Stomach (tissue), 9 donors: ENCODE data around the gene GPC2. TPM values are rescaled to one million over a fixed set of nuclear protein-coding genes. Genes with fewer than 3 reads are reported as not detected.
A peak's percentile ranks its signal among the peaks of the same experiment; 100 is the strongest.

ENCODE experiments used
- DNase-seq, 2 donors: peaks; one replicate each; pipeline versions ENCODE4 v3.0.0 to v3.0.0-alpha.2; 2013 to 2019
- H3K27ac ChIP-seq, 5 donors: fragments of 200-600 bp in 4 of 5; sonication (generic) in 4 of 5; one replicate each; pipeline ENCODE4 v1.5.1; 2013 to 2019; ENCODE audit warnings: mild to moderate bottlenecking in 1 of 5, moderate library complexity in 1 of 5
- H3K27me3 ChIP-seq, 3 donors: fragments of 200-600 bp; sonication (generic); one replicate each; pipeline ENCODE4 v1.5.1; 2017 to 2019; ENCODE audit warnings: mixed run types in 1 of 3
- H3K36me3 ChIP-seq, 4 donors: fragments of 200-600 bp; sonication (generic); 1 replicate in 3 of 4; 2 replicates in 1 of 4; pipeline ENCODE4 v1.5.1; 2016 to 2019
- H3K4me1 ChIP-seq, 4 donors: fragments of 200-600 bp; sonication (generic); one replicate each; pipeline ENCODE4 v1.5.1; 2016 to 2019
- H3K4me3 ChIP-seq, 4 donors: fragments of 200-600 bp; sonication (generic) in 3 of 4; one replicate each; pipeline ENCODE4 v1.5.1; 2016 to 2019; ENCODE audit warnings: mild to moderate bottlenecking in 1 of 4
- H3K9me3 ChIP-seq, 4 donors: fragments of 200-600 bp; sonication (generic); one replicate each; pipeline ENCODE4 v1.5.1; 2016 to 2019
- CTCF ChIP-seq, 7 experiments: fragments of 450-650 bp in 4 of 7; fragments of 200-600 bp in 3 of 7; sonication (generic) in 3 of 7; IDR thresholded peaks; one replicate each; pipeline ENCODE4 v1.5.1; 2016 to 2019; ENCODE audit warnings: antibody characterized with exemption in 7 of 7, control low read depth in 2 of 7, mild to moderate bottlenecking in 1 of 7
- EP300 ChIP-seq: sonication (generic); formaldehyde crosslinking; IDR thresholded peaks from one replicate; pipeline ENCODE4 v1.6.1; 2017; ENCODE audit warnings: antibody characterized with exemption
- POLR2A ChIP-seq, 4 donors: fragments of 450-650 bp; IDR thresholded peaks; one replicate each; pipeline ENCODE4 v1.6.1; 2016; ENCODE audit warnings: antibody characterized with exemption in 4 of 4, control low read depth in 2 of 4, mild to moderate bottlenecking in 1 of 4, moderate library complexity in 1 of 4
- POLR2AphosphoS5 ChIP-seq, 3 donors: sonication (generic); formaldehyde crosslinking; IDR thresholded peaks; one replicate each; pipeline ENCODE4 v1.6.1; 2016; ENCODE audit warnings: antibody characterized with exemption in 3 of 3
- WGBS, 5 donors: extraction: QIAGEN DNeasy Blood & Tissue Kit in 3 of 5; methylation state at CpG; one replicate each; pipeline versions ENCODE4 v1.1.5 to v1.1.7; 2013 to 2018; 5-methylcytosine and 5-hydroxymethylcytosine counted together
- intact Hi-C: fragments of 100-400 bp; cut with DNase I; formaldehyde crosslinking; loops from one replicate; pipeline ENCODE4 v1.15.1; 2023; ENCODE audit warnings: low total_unique reads
- polyA plus RNA-seq, 3 donors: library from polyadenylated mRNA; stranded (reverse); fragments of 200-250 nt; gene quantifications; one replicate each; pipeline ENCODE4 v1.2.3, GENCODE V29; 2013
- total RNA-seq, 5 donors: library from RNA; depleted of rRNA; stranded (reverse); fragments of >200 nt; gene quantifications; one replicate each; pipeline versions ENCODE4 v1.1.0 to v1.2.3, GENCODE V29; 2014 to 2016
- donor health status: healthy with polysubstance abuse.
- donor health status: Bipolar disorder and iron deficiency.
- donor health status: healthy.

GPC2 gene
- total and polyA plus RNA-seq, 8 donors = 0.12 to 4.9 (median 1.0) TPM; not detected in 2

- Histone ChIP-seq H3K4me1 (peaks cover 25 to 32% (median 27%) of the 10 kb centered on the region in 4 donors), H3K27me3 (peaks cover 9 to 40% (median 15%) of the 10 kb centered on the region in 3 donors), H3K36me3 (no peaks in the 10 kb centered on the region), H3K4me3 (no peak overlapping the region), H3K27ac (no peak overlapping the region), H3K9me3 (no peaks in the 10 kb centered on the region)
- DNase-seq = no peak
- 93 to 95% (median 94%) methylated on average over 12 to 14 of the region's 14 CpGs for WGBS, 5 donors
- TF ChIP-seq EP300 (no peak), POLR2AphosphoS5 (IDR thresholded peaks at IDR 0.05) (no peak), CTCF (IDR thresholded peaks at IDR 0.05) (no peak)
- intact Hi-C loops = no loop called here
Measured at GRCh38 chr7:100175296-100175935, 1.8 kb downstream of the GPC2 start.

- WGBS, 5 donors = 79 to 90% (median 85%) methylated on average over 3 to 5 of the region's 5 CpGs
- Histone ChIP-seq H3K9me3 (no peaks in the 10 kb centered on the region), H3K27me3 (peaks cover 9 to 40% (median 19%) of the 10 kb centered on the region in 3 donors), H3K36me3 (no peaks in the 10 kb centered on the region), H3K4me3 (no peak overlapping the region), H3K4me1 (peaks cover 25 to 32% (median 27%) of the 10 kb centered on the region in 4 donors), H3K27ac (no peak overlapping the region)
- intact Hi-C loops = no loop called here
- TF ChIP-seq CTCF (IDR thresholded peaks at IDR 0.05) (no peak), EP300 (no peak), POLR2AphosphoS5 (IDR thresholded peaks at IDR 0.05) (no peak)
- DNase-seq = no peak
Measured at GRCh38 chr7:100174582-100174981, 2.6 kb downstream of the GPC2 start.

GRCh38 chr7:100173806-100174495 is 3.2 kb downstream of the GPC2 start:
- Histone ChIP-seq H3K4me1 (peaks cover 25 to 37% (median 28%) of the 10 kb centered on the region in 4 donors), H3K27me3 (peaks cover 9 to 43% (median 19%) of the 10 kb centered on the region in 3 donors), H3K36me3 (no peaks in the 10 kb centered on the region), H3K27ac (no peak overlapping the region), H3K4me3 (no peak overlapping the region), H3K9me3 (no peaks in the 10 kb centered on the region)
- TF ChIP-seq POLR2A (IDR thresholded peaks at IDR 0.05) = no peak
- no peak for DNase-seq
- WGBS, 5 donors = 75 to 90% (median 85%) methylated on average over 11 of the region's 11 CpGs
- intact Hi-C loops = no loop called here

- Histone ChIP-seq H3K36me3 (no peaks in the 10 kb centered on the region), H3K27me3 (peaks cover 9 to 62% (median 19%) of the 10 kb centered on the region in 3 donors), H3K27ac (no peak overlapping the region), H3K9me3 (no peaks in the 10 kb centered on the region), H3K4me3 (peak overlapping the region; percentile 45 to 56 (median 48)), H3K4me1 (peaks cover 28 to 46% (median 33%) of the 10 kb centered on the region in 4 donors)
- 19 to 65% (median 28%) methylated on average over 8 to 22 of the region's 22 CpGs for WGBS, 5 donors
- no peak for DNase-seq
- no peak for TF ChIP-seq CTCF (IDR thresholded peaks at IDR 0.05)
- TF ChIP-seq EP300 = no peak
- intact Hi-C loops = no loop called here
Measured at GRCh38 chr7:100171840-100172239, 5.3 kb downstream of the GPC2 start.
